HG02943 (cell line): Measurements from ENCODE around the gene MUC7.
A peak's percentile ranks its signal among the peaks of the same experiment; 100 is the strongest.

Experiments used
- ATAC-seq: cut with Tn5 transposase; IDR thresholded peaks from one replicate; pipeline ENCODE4 v1.9.1; 2021; ENCODE audit warnings: mild to moderate bottlenecking, low read depth, moderate library complexity; ENCODE audit not compliant: unreplicated experiment

The MUC7 gene

DNA sequence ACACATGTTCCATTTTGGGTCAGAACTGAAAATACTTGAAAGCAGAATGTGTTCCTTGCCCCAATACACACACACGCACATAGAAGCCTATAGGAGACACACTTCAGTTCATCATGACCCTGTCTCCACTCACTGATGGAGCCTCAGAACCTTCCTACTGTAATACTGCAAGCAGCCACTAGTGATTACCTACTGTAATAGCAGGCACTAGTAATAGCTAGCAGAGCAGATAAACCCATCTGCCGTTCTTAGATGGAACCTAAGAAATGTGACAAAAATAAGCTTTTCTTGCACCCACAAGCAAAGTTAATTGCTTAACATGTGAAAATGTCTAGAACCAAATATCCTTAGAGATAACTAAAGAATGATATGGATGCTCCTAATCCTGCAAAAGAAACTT is 60.0 kb downstream of the MUC7 start:
- ATAC-seq: peak; percentile 47
